HepG2 (cell line): ENCODE data around the gene TMEM127. TPM values are rescaled to one million over a fixed set of nuclear protein-coding genes. Genes with fewer than 3 reads are reported as not detected.

ENCODE experiments used
- HOXD1 ChIP-seq: sonication (generic); formaldehyde crosslinking; IDR thresholded peaks from 2 replicates; pipeline ENCODE4 v1.5.0; 2020; ENCODE audit warnings: missing genetic modification reagents
- POGK ChIP-seq: sonication (generic); formaldehyde crosslinking; conservative IDR thresholded peaks from 2 replicates; pipeline ENCODE4 v1.8.0; 2022; ENCODE audit warnings: mild to moderate bottlenecking, moderate library complexity, missing genetic modification reagents
- SIX4 ChIP-seq: sonication (generic); formaldehyde crosslinking; IDR thresholded peaks from 2 replicates; pipeline ENCODE4 v1.4.0; 2020; ENCODE audit warnings: missing genetic modification reagents
- SMAD1 ChIP-seq: sonication (generic); formaldehyde crosslinking; IDR thresholded peaks from 2 replicates; pipeline ENCODE4 v1.4.0; 2020; ENCODE audit warnings: missing genetic modification reagents, low read depth, mild to moderate bottlenecking, borderline replicate concordance
- SMAD3 ChIP-seq: sonication (generic); formaldehyde crosslinking; IDR thresholded peaks from 2 replicates; pipeline ENCODE4 v1.4.0; 2020; ENCODE audit warnings: missing genetic modification reagents
- SP140L ChIP-seq: sonication (generic); formaldehyde crosslinking; IDR thresholded peaks from 2 replicates; pipeline ENCODE4 v1.4.0; 2020; ENCODE audit warnings: missing genetic modification reagents, borderline replicate concordance
- STAT5B ChIP-seq: sonication (generic); formaldehyde crosslinking; IDR thresholded peaks from 2 replicates; pipeline ENCODE4 v1.4.0; 2020; ENCODE audit warnings: missing genetic modification reagents
- TCF7L2 ChIP-seq: IDR thresholded peaks from 2 replicates; pipeline ENCODE4 v1.6.1; 2011; ENCODE audit warnings: mild to moderate bottlenecking, low read depth, low read length, moderate library complexity
- TRAFD1 ChIP-seq: sonication (generic); formaldehyde crosslinking; IDR thresholded peaks from 2 replicates; pipeline ENCODE4 v1.5.1; 2020; ENCODE audit warnings: missing genetic modification reagents, mild to moderate bottlenecking, borderline replicate concordance
- ZBTB7A ChIP-seq: sonication (generic); formaldehyde crosslinking; IDR thresholded peaks from 2 replicates; pipeline ENCODE4 v1.8.0; 2022; ENCODE audit warnings: mild to moderate bottlenecking, missing genetic modification reagents
- ZNF3 ChIP-seq: IDR thresholded peaks from 2 replicates; pipeline ENCODE4 v1.7.0; 2017; ENCODE audit warnings: inconsistent platforms
- ZNF484 ChIP-seq: sonication (generic); formaldehyde crosslinking; IDR thresholded peaks from 2 replicates; pipeline ENCODE4 v1.5.1; 2020; ENCODE audit warnings: mild to moderate bottlenecking, low read depth, missing genetic modification reagents, borderline replicate concordance
- ZNF543 ChIP-seq: sonication (generic); formaldehyde crosslinking; IDR thresholded peaks from 2 replicates; pipeline ENCODE4 v1.4.0; 2020; ENCODE audit warnings: mild to moderate bottlenecking, missing genetic modification reagents
- ZNF652 ChIP-seq: IDR thresholded peaks from 2 replicates; pipeline ENCODE4 v1.6.1; 2016; ENCODE audit warnings: low read depth, borderline replicate concordance
- ZNF720 ChIP-seq: sonication (generic); formaldehyde crosslinking; IDR thresholded peaks from 2 replicates; pipeline ENCODE4 v1.4.0; 2020; ENCODE audit warnings: missing genetic modification reagents
- ZSCAN20 ChIP-seq: sonication (generic); formaldehyde crosslinking; IDR thresholded peaks from 2 replicates; pipeline ENCODE4 v1.4.0; 2020; ENCODE audit warnings: missing genetic modification reagents, mild to moderate bottlenecking, borderline replicate concordance
- ZSCAN30 ChIP-seq: sonication (generic); formaldehyde crosslinking; IDR thresholded peaks from 2 replicates; pipeline ENCODE4 v1.5.0; 2020; ENCODE audit warnings: mild to moderate bottlenecking, missing genetic modification reagents
- polyA plus RNA-seq, 8 experiments: library from polyadenylated mRNA; depleted of rRNA in 3 of 8; stranded (reverse) in 7 of 8; unstranded in 1 of 8; fragments of >200 nt; fragmentation: Illumina TruSeq in 4 of 8; extraction: Trizol in 4 of 8; gene quantifications; 2 replicates each; pipeline versions ENCODE4 v1.2.1 to v1.2.3, GENCODE V29; 2011 to 2016; ENCODE audit warnings: low read depth in 4 of 8, missing spikeins in 1 of 8, mixed read lengths in 1 of 8; ENCODE audit not compliant: insufficient read depth in 1 of 8
- total RNA-seq, 5 experiments: library from RNA; depleted of rRNA; stranded (reverse); fragments of >200 nt; fragmentation: Illumina TruSeq; extraction: Trizol; gene quantifications; 2 replicates each; pipeline ENCODE4 v1.2.3, GENCODE V29; 2016; ENCODE audit warnings: low read depth in 1 of 5
- TF ChIP-seq, protein P1 (sequence below): sonication (generic); formaldehyde crosslinking; IDR thresholded peaks from 2 replicates; pipeline ENCODE4 v1.4.0; 2020; ENCODE audit warnings: mild to moderate bottlenecking, missing genetic modification reagents, borderline replicate concordance
- TF ChIP-seq, protein P2 (sequence below): sonication (generic); formaldehyde crosslinking; IDR thresholded peaks from 2 replicates; pipeline ENCODE4 v1.4.0; 2020; ENCODE audit warnings: missing genetic modification reagents, borderline replicate concordance

The TMEM127 gene
- total and polyA plus RNA-seq, 2 of the 13 experiments (the other 11 are each of a cell fraction or from before 2014, with no cell fraction given), result 21.5 to 33.9 TPM

- TF ChIP-seq ZNF652 (CRISPR knock-in tag) (no peak), HOXD1 (CRISPR knock-in tag) (peak; percentile 81; the same call in 1 of the 2 replicates), TRAFD1 (CRISPR knock-in tag) (no peak; the same call in 1 of the 2 replicates), ZNF543 (peak; percentile 97), SP140L (CRISPR knock-in tag) (no peak), ZSCAN30 (CRISPR knock-in tag) (no peak), ZSCAN20 (CRISPR knock-in tag) (no peak), TCF7L2 (no peak), STAT5B (CRISPR knock-in tag) (no peak), SMAD1 (CRISPR knock-in tag) (0 out of 2 replicates have a peak, but pooled peaks have one; percentile 80), POGK (peak; percentile 92), ZNF484 (CRISPR knock-in tag) (peak; percentile 84; the same call in 1 of the 2 replicates), SIX4 (CRISPR knock-in tag) (peak; percentile 28; the same call in 1 of the 2 replicates), ZBTB7A (CRISPR knock-in tag) (peak; percentile 78), SMAD3 (CRISPR knock-in tag) (no peak; the same call in 1 of the 2 replicates), ZNF720 (no peak), ZNF3 (CRISPR knock-in tag) (no peak)
- TF ChIP-seq, protein P1, sequence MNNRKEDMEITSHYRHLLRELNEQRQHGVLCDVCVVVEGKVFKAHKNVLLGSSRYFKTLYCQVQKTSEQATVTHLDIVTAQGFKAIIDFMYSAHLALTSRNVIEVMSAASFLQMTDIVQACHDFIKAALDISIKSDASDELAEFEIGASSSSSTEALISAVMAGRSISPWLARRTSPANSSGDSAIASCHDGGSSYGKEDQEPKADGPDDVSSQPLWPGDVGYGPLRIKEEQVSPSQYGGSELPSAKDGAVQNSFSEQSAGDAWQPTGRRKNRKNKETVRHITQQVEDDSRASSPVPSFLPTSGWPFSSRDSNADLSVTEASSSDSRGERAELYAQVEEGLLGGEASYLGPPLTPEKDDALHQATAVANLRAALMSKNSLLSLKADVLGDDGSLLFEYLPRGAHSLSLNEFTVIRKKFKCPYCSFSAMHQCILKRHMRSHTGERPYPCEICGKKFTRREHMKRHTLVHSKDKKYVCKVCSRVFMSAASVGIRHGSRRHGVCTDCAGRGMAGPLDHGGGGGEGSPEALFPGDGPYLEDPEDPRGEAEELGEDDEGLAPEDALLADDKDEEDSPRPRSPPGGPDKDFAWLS (CRISPR knock-in tag), result peak; percentile 25; the same call in 1 of the 2 replicates
- TF ChIP-seq, protein P2, sequence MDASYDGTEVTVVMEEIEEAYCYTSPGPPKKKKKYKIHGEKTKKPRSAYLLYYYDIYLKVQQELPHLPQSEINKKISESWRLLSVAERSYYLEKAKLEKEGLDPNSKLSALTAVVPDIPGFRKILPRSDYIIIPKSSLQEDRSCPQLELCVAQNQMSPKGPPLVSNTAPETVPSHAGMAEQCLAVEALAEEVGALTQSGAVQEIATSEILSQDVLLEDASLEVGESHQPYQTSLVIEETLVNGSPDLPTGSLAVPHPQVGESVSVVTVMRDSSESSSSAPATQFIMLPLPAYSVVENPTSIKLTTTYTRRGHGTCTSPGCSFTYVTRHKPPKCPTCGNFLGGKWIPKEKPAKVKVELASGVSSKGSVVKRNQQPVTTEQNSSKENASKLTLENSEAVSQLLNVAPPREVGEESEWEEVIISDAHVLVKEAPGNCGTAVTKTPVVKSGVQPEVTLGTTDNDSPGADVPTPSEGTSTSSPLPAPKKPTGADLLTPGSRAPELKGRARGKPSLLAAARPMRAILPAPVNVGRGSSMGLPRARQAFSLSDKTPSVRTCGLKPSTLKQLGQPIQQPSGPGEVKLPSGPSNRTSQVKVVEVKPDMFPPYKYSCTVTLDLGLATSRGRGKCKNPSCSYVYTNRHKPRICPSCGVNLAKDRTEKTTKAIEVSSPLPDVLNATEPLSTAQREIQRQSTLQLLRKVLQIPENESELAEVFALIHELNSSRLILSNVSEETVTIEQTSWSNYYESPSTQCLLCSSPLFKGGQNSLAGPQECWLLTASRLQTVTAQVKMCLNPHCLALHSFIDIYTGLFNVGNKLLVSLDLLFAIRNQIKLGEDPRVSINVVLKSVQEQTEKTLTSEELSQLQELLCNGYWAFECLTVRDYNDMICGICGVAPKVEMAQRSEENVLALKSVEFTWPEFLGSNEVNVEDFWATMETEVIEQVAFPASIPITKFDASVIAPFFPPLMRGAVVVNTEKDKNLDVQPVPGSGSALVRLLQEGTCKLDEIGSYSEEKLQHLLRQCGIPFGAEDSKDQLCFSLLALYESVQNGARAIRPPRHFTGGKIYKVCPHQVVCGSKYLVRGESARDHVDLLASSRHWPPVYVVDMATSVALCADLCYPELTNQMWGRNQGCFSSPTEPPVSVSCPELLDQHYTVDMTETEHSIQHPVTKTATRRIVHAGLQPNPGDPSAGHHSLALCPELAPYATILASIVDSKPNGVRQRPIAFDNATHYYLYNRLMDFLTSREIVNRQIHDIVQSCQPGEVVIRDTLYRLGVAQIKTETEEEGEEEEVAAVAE (CRISPR knock-in tag), result no peak
Measured at GRCh38 chr2:96208143-96209010, 57.4 kb downstream of the TMEM127 start, which contains the start of gene STARD7 (continued).
